Kidney (tissue), 14 donors: ENCODE results near the gene NOD2. TPM values are rescaled to one million over a fixed set of nuclear protein-coding genes. Genes with fewer than 3 reads are reported as not detected.

Source experiments
- DNase-seq, 5 donors: peaks; one replicate each; pipeline ENCODE4 v3.0.0-alpha.2; 2013 to 2020
- FAIRE-seq: peaks from 2 replicates; lab custom pipeline; 2012; peaks lifted over from hg19 to GRCh38; lab: Jason Lieb, UNC
- H3K27ac ChIP-seq, 2 donors: one replicate each; pipeline ENCODE4 v1.7.0; 2013; ENCODE audit warnings: low read depth in 2 of 2, low read length in 2 of 2, inconsistent platforms in 1 of 2
- H3K27me3 ChIP-seq: one replicate; pipeline ENCODE4 v1.7.1; 2013; ENCODE audit warnings: low read length, inconsistent platforms; ENCODE audit not compliant: control insufficient read depth, insufficient read depth
- H3K36me3 ChIP-seq, 3 donors: one replicate each; pipeline versions ENCODE4 v1.7.0 to v1.7.1; 2013; ENCODE audit warnings: low read length in 3 of 3, control low read depth in 1 of 3, inconsistent platforms in 1 of 3; ENCODE audit not compliant: insufficient read depth in 3 of 3, control insufficient read depth in 2 of 3
- H3K4me1 ChIP-seq, 3 donors: one replicate each; pipeline versions ENCODE4 v1.7.0 to v1.7.1; 2013; ENCODE audit warnings: low read length in 3 of 3, inconsistent platforms in 1 of 3, low read depth in 1 of 3; ENCODE audit not compliant: control insufficient read depth in 2 of 3, insufficient read depth in 2 of 3
- H3K4me3 ChIP-seq, 3 donors: one replicate each; pipeline versions ENCODE4 v1.7.0 to v1.8.1; 2013; ENCODE audit warnings: low read length in 3 of 3, control low read depth in 1 of 3, inconsistent platforms in 1 of 3
- H3K9ac ChIP-seq, 3 donors: one replicate each; pipeline versions ENCODE4 v1.7.0 to v1.7.1; 2013; ENCODE audit warnings: low read length in 3 of 3, control low read depth in 1 of 3, inconsistent platforms in 1 of 3
- H3K9me3 ChIP-seq, 3 donors: one replicate each; pipeline versions ENCODE4 v1.7.0 to v1.7.1; 2013; ENCODE audit warnings: low read length in 3 of 3, control low read depth in 1 of 3, inconsistent platforms in 1 of 3; ENCODE audit not compliant: control insufficient read depth in 2 of 3, insufficient read depth in 1 of 3
- CTCF ChIP-seq: IDR thresholded peaks from 3 replicates; pipeline ENCODE4 v1.5.1; 2012; ENCODE audit warnings: mild to moderate bottlenecking, moderate library complexity, borderline replicate concordance; ENCODE audit not compliant: insufficient read depth; ENCODE audit errors: extremely low read depth
- intact Hi-C: fragments of 100-400 bp; cut with DNase I; formaldehyde crosslinking; loops from one replicate; pipeline ENCODE4 v1.11.1; 2022
- polyA plus RNA-seq: library from polyadenylated mRNA; stranded (reverse); fragments of 350-450 nt; fragmentation: Illumina TruSeq; extraction: RNeasy Lipid Tissue Mini Kit (QIAGEN cat#74804); gene quantifications from one replicate; pipeline ENCODE4 v1.2.3, GENCODE V29; 2014; ENCODE audit warnings: low read depth, low replicate concordance; ENCODE audit not compliant: insufficient read depth
- total RNA-seq: library from RNA; stranded (reverse); fragmentation: NEBNext Ultra II Directional; extraction: Animal tissue kit (Norgen Biotek cat#: 25700); gene quantifications from one replicate; pipeline ENCODE4 v1.2.1, GENCODE V29; 2021
- donor health status: control.
- donor health status: control.
- donor health status: control.
- donor health status: control.
- donor health status: control.
- donor health status: DM: yes; HTN: yes; CAD: no.
- donor health status: Normal renal cell carcinoma (clear cell type).

The NOD2 gene
- total and polyA plus RNA-seq, 2 donors from 2014 or later: 0.22 to 3.6 TPM

DNA sequence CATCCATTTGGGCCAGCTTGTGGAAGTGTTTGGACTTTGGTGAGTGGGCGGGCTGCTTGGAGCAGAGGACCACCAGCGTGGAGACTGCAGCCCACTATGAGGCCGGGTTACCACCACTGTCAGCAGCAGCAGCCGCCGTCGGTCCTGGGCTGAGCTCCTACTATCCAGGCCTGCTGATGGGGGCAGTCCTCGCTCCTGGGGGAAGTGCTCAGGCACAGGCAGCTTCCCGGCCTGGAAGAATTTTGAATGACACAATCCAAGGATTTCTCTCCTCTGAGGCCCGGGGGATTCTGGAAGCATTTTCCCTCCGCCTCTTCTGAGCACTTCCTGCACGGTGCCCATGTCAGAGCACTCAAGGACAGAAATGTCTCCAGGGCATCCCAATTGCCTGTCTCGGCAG lies 5.3 kb upstream of the NOD2 start:
- no peak for TF ChIP-seq CTCF
- Histone ChIP-seq H3K9ac (no peak overlapping the region), H3K4me3 (no peak overlapping the region), H3K27me3 (no peaks in the 10 kb centered on the region), H3K27ac (no peak overlapping the region), H3K9me3 (no peaks in the 10 kb centered on the region), H3K4me1 (peaks cover 0 to 2% (median 0%) of the 10 kb centered on the region in 3 donors), H3K36me3 (no peaks in the 10 kb centered on the region)
- intact Hi-C loops: no loop called here
- peak in 1 of 5 donors; percentile 64 for DNase-seq
- no peak for FAIRE-seq

DNA sequence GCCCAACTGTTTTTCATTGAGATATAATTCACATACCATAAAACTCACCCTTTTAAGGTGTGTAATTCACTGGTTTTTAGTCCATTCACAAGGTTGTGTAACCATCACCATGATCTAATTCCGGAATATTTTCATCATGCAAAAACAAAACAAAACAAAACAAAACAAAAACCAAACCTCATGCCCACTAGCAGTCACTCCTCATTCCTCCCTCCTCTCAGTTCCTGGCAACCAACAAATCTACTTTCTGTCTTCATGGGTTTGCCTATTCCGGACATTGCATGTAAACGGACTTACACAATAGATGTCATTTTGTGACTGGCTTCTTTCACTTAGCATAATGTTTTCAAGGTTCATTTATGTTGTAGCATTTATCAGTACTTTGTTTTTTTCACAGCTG lies 4.5 kb upstream of the NOD2 start:
- H3K36me3 ChIP-seq: no peaks in the 10 kb centered on the region
- no peak overlapping the region for H3K27ac ChIP-seq
- no peak for TF ChIP-seq CTCF
- FAIRE-seq (no peak), DNase-seq (no peak)
- H3K4me1 ChIP-seq: peaks cover 0 to 3% (median 0%) of the 10 kb centered on the region in 3 donors
- H3K4me3 ChIP-seq: no peak overlapping the region
- no peak overlapping the region for H3K9ac ChIP-seq
- intact Hi-C loops: no loop called here
- H3K27me3 ChIP-seq: no peaks in the 10 kb centered on the region
- H3K9me3 ChIP-seq: no peaks in the 10 kb centered on the region

- Histone ChIP-seq H3K9me3 (no peaks in the 10 kb centered on the region), H3K27me3 (no peaks in the 10 kb centered on the region), H3K4me3 (no peak overlapping the region), H3K27ac (no peak overlapping the region), H3K4me1 (peaks cover 0 to 3% (median 0%) of the 10 kb centered on the region in 3 donors), H3K9ac (no peak overlapping the region), H3K36me3 (no peaks in the 10 kb centered on the region)
- DNase-seq: no peak
- no peak for FAIRE-seq
- intact Hi-C loops: no loop called here
- TF ChIP-seq CTCF: no peak
These were observed 3.2 kb upstream of the NOD2 start for GRCh38 chr16:50690177-50690576.

GRCh38 chr16:50692644-50692998 lies 785 bp upstream of the NOD2 start:
- DNase-seq (no peak), FAIRE-seq (no peak)
- TF ChIP-seq CTCF: no peak
- H3K9ac ChIP-seq: no peak overlapping the region
- peaks cover 0 to 8% (median 0%) of the 10 kb centered on the region in 3 donors for H3K4me1 ChIP-seq
- intact Hi-C loops: no loop called here
- H3K4me3 ChIP-seq: no peak overlapping the region
- H3K9me3 ChIP-seq: no peaks in the 10 kb centered on the region
- H3K27ac ChIP-seq: no peak overlapping the region
- no peaks in the 10 kb centered on the region for H3K36me3 ChIP-seq
- H3K27me3 ChIP-seq: no peaks in the 10 kb centered on the region
